Effector memory CD8-positive, alpha-beta T cell (primary cell): ENCODE results near the gene BLACAT1.
A peak's percentile ranks its signal among the peaks of the same experiment; 100 is the strongest.
"Not testable (repeated sequence)": the region's sequence is repeated elsewhere in the genome, so short reads cannot be mapped to it uniquely, and the experiment has no call there.

ENCODE experiments used
- ATAC-seq: fragments of 150-1000 bp; cut with Tn5 transposase; replicated peaks from 2 replicates; pipeline ENCODE4 v1.10.0; 2021; ENCODE audit warnings: mild to moderate bottlenecking, moderate library complexity
- DNase-seq, 3 experiments: peaks; one replicate each; pipeline ENCODE4 v3.0.0; 2021
- H3K27ac Mint-ChIP-seq, 2 donors: one replicate each; pipeline ENCODE4 v1.8.0; 2022; ENCODE audit warnings: mild to moderate bottlenecking in 2 of 2, mixed read lengths in 2 of 2, moderate library complexity in 2 of 2
- H3K27me3 Mint-ChIP-seq, 2 donors: one replicate each; pipeline ENCODE4 v1.8.0; 2022; ENCODE audit warnings: mixed read lengths in 2 of 2
- H3K36me3 Mint-ChIP-seq: one replicate; pipeline ENCODE4 v1.8.0; 2022; ENCODE audit warnings: mild to moderate bottlenecking, moderate library complexity, mixed read lengths; ENCODE audit not compliant: insufficient read depth
- H3K4me1 Mint-ChIP-seq, 2 donors: one replicate each; pipeline ENCODE4 v1.8.0; 2022; ENCODE audit warnings: low read depth in 2 of 2, mixed read lengths in 2 of 2
- H3K4me3 Mint-ChIP-seq, 2 donors: one replicate each; pipeline ENCODE4 v1.8.0; 2022; ENCODE audit warnings: mild to moderate bottlenecking in 2 of 2, mixed read lengths in 2 of 2, moderate library complexity in 2 of 2
- H3K9me3 Mint-ChIP-seq, 2 donors: one replicate each; pipeline ENCODE4 v1.8.0; 2022; ENCODE audit warnings: mixed read lengths in 2 of 2

BLACAT1 gene

GRCh38 chr1:205422993-205423642 lies 32.7 kb downstream of the BLACAT1 start:
- Mint-ChIP-seq H3K27ac (no peak overlapping the region), H3K27me3 (peaks cover 0 to 21% of the 10 kb centered on the region in 2 donors), H3K4me3 (no peak overlapping the region), H3K36me3 (no peaks in the 10 kb centered on the region), H3K9me3 (no peaks in the 10 kb centered on the region), H3K4me1 (peaks cover 0 to 2% of the 10 kb centered on the region in 2 donors)
- no peak for DNase-seq
- no peak for ATAC-seq

- no peaks in the 10 kb centered on the region for H3K36me3 Mint-ChIP-seq
- H3K27me3 Mint-ChIP-seq, result peaks cover 0 to 21% of the 10 kb centered on the region in 2 donors
- H3K9me3 Mint-ChIP-seq, result no peaks in the 10 kb centered on the region
- ATAC-seq (no peak), DNase-seq (no peak)
- no peak within 1 kb of the TSS for H3K27ac Mint-ChIP-seq
- H3K4me3 Mint-ChIP-seq, result no peak within 1 kb of the TSS
- peaks cover 0 to 2% of the 10 kb centered on the region in 2 donors for H3K4me1 Mint-ChIP-seq
These were observed 34.0 kb downstream of the BLACAT1 start, which contains the start of gene LEMD1 for GRCh38 chr1:205421798-205422197. Gene LEMD1 (minus strand): TSS chr1:205422056. CDS start chr1:205420536, 1,520 bp downstream.

DNA sequence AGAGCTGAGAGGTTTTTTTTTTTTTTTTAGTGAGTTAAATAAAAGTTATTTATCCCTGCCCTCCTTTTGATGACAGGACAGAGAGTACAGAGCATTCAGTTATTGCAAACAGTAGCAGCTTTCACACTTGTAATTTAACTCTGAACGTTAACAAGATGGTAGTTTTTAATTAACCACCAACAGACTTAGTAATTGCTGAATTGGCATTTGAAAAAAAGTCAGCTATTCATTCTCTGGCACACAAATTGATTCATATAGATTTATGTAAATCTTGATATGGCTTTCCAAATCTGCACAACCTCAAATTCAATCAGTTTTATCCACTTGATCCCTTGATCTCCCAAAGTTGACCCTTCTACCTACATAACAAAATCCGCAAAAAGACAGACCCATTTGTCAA lies 34.9 kb downstream of the BLACAT1 start:
- ATAC-seq (no peak), DNase-seq (no peak)
- H3K4me3 Mint-ChIP-seq, result no peak overlapping the region
- H3K27me3 Mint-ChIP-seq, result peaks cover 0 to 21% of the 10 kb centered on the region in 2 donors
- H3K4me1 Mint-ChIP-seq, result no peaks in the 10 kb centered on the region
- no peaks in the 10 kb centered on the region for H3K36me3 Mint-ChIP-seq
- no peak overlapping the region for H3K27ac Mint-ChIP-seq
- no peaks in the 10 kb centered on the region for H3K9me3 Mint-ChIP-seq

- no peak for DNase-seq
- no peaks in the 10 kb centered on the region for H3K9me3 Mint-ChIP-seq
- ATAC-seq, result no peak
- H3K4me1 Mint-ChIP-seq, result no peaks in the 10 kb centered on the region
- no peak overlapping the region for H3K27ac Mint-ChIP-seq
- H3K27me3 Mint-ChIP-seq, result peaks cover 0 to 8% of the 10 kb centered on the region in 2 donors
- no peaks in the 10 kb centered on the region for H3K36me3 Mint-ChIP-seq
- no peak overlapping the region for H3K4me3 Mint-ChIP-seq
These were observed 37.8 kb downstream of the BLACAT1 start for GRCh38 chr1:205417870-205418635.

GRCh38 chr1:205416322-205416721 lies 39.5 kb downstream of the BLACAT1 start:
- Mint-ChIP-seq H3K4me3 (no peak overlapping the region), H3K9me3 (no peaks in the 10 kb centered on the region), H3K27ac (no peak overlapping the region), H3K36me3 (no peaks in the 10 kb centered on the region), H3K4me1 (no peaks in the 10 kb centered on the region), H3K27me3 (no peaks in the 10 kb centered on the region)
- ATAC-seq (no peak), DNase-seq (no peak)

- peaks cover 5% of the 10 kb centered on the region in 2 donors for H3K4me1 Mint-ChIP-seq
- DNase-seq (no peak), ATAC-seq (no peak)
- no peak overlapping the region for H3K4me3 Mint-ChIP-seq
- no peak overlapping the region for H3K27ac Mint-ChIP-seq
- no peaks in the 10 kb centered on the region for H3K36me3 Mint-ChIP-seq
- H3K9me3 Mint-ChIP-seq, result no peaks in the 10 kb centered on the region
- peaks cover 0 to 11% of the 10 kb centered on the region in 2 donors for H3K27me3 Mint-ChIP-seq
These were observed 45.1 kb downstream of the BLACAT1 start for GRCh38 chr1:205410581-205411298.

DNA sequence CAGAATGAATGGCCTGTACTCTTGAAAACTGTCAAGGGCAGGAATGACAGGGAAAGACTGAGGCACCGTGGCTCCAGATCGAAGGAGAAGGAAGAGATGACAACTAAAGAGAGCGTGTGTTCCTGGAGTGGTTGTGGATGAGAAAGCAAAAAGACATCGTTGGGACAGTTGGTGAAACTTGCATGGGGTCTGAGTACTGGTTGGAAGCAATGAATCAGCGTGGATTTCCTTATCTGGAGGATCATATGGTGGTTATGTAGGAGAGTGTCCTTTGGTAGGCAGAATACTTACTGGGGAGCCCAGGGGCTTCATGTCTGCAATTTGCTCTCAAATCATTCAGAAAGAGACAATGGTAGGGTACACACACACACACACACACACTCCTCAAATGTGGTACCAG lies 47.9 kb downstream of the BLACAT1 start:
- Mint-ChIP-seq H3K27ac (no peak overlapping the region), H3K27me3 (peaks cover 0 to 18% of the 10 kb centered on the region in 2 donors), H3K4me3 (no peak overlapping the region), H3K36me3 (no peaks in the 10 kb centered on the region), H3K9me3 (no peaks in the 10 kb centered on the region), H3K4me1 (peaks cover 5 to 7% of the 10 kb centered on the region in 2 donors)
- DNase-seq (no peak), ATAC-seq (no peak)

DNA sequence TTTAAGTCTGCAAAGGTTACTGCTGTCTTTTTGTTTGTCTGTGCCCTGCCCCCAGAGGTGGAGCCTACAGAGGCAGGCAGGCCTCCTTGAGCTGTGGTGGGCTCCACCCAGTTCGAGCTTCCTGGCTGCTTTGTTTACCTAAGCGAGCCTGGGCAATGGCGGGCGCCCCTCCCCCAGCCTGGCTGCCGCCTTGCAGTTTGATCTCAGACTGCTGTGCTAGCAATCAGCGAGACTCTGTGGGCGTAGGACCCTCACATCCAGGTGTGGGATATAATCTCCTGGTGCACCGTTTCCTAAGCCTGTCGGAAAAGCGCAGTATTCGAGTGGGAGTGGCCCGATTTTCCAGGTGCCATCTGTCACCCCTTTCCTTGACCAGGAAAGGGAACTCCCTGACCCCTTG lies 49.6 kb downstream of the BLACAT1 start:
- not testable (repeated sequence) for H3K27ac Mint-ChIP-seq, H3K4me1 Mint-ChIP-seq, ATAC-seq, H3K36me3 Mint-ChIP-seq, H3K9me3 Mint-ChIP-seq, DNase-seq
- Mint-ChIP-seq H3K27me3 (peaks cover 0 to 18% of the 10 kb centered on the region in 2 donors), H3K4me3 (peak overlapping the region; percentile 38 to 56)
